Psoas muscle (tissue), 8 donors: Measurements from ENCODE around the gene MCIDAS. TPM values are rescaled to one million over a fixed set of nuclear protein-coding genes. Genes with fewer than 3 reads are reported as not detected.

Source experiments
- ATAC-seq, 4 donors: fragments of 200-7000 bp; cut with Tn5 transposase; one replicate each; pipeline ENCODE4 v1.9.1; 2020; ENCODE audit warnings: moderate library complexity in 3 of 4, mild to moderate bottlenecking in 2 of 4
- DNase-seq, 2 donors: peaks; one replicate each; pipeline ENCODE4 v3.0.0-alpha.2; 2020
- H3K27ac ChIP-seq: fragments of 200-600 bp; one replicate; pipeline ENCODE4 v1.8.0; 2022
- H3K27me3 ChIP-seq, 3 donors: fragments of 200-600 bp in 1 of 3; one replicate each; pipeline versions ENCODE4 v1.6.1 to v1.8.0; 2013 to 2022; ENCODE audit warnings: low read length in 2 of 3, mild to moderate bottlenecking in 2 of 3, moderate library complexity in 1 of 3; ENCODE audit not compliant: insufficient read depth in 3 of 3
- H3K36me3 ChIP-seq, 2 donors: fragments of 200-600 bp in 1 of 2; one replicate each; pipeline versions ENCODE4 v1.6.1 to v1.8.0; 2013 to 2022; ENCODE audit warnings: low read depth in 1 of 2, mild to moderate bottlenecking in 1 of 2, moderate library complexity in 1 of 2; ENCODE audit not compliant: insufficient read depth in 1 of 2
- H3K4me1 ChIP-seq: fragments of 200-600 bp; one replicate; pipeline ENCODE4 v1.8.0; 2022
- H3K4me3 ChIP-seq: fragments of 200-600 bp; one replicate; pipeline ENCODE4 v1.8.0; 2022; ENCODE audit warnings: mild to moderate bottlenecking
- H3K9me3 ChIP-seq: fragments of 200-600 bp; one replicate; pipeline ENCODE4 v1.8.0; 2022
- CTCF ChIP-seq: fragments of 200-600 bp; IDR thresholded peaks from one replicate; pipeline ENCODE4 v1.8.0; 2022; ENCODE audit warnings: antibody characterized with exemption
- WGBS, 3 donors: extraction: QIAGEN DNeasy Blood & Tissue Kit; methylation state at CpG; one replicate each; pipeline versions ENCODE4 v1.1.6 to v1.1.7; 2013; 5-methylcytosine and 5-hydroxymethylcytosine counted together
- intact Hi-C, 2 donors: fragments of 100-400 bp; cut with DNase I; formaldehyde crosslinking; loops; one replicate each; pipeline versions ENCODE4 v1.11.0 to v1.14.2; 2022
- polyA plus RNA-seq, 3 donors: library from polyadenylated mRNA; stranded (reverse); fragments of 200-250 nt; gene quantifications; one replicate each; pipeline ENCODE4 v1.2.3, GENCODE V29; 2013
- total RNA-seq, 4 donors: library from RNA; stranded (reverse); fragmentation: NEBNext Ultra II Directional in 2 of 4; extraction: Animal tissue kit (Norgen Biotek cat#: 25700) in 2 of 4; gene quantifications; one replicate each; pipeline versions ENCODE4 v1.2.1 to v1.2.4, GENCODE V29; 2021 to 2023
- donor health status: healthy with polysubstance abuse.
- donor health status: DM: no; HTN: no; CAD: no; lungs with moderate emphysema.
- donor health status: Bipolar disorder and iron deficiency.
- donor health status: healthy.
- donor health status: DM: yes; HTN: yes; CAD: no.
- donor health status: DM: no; HTN: no; CAD: no.
- donor health status: DM: no; HTN: no; CAD: no.
- donor health status: DM: yes; HTN: yes; CAD: no.

MCIDAS gene
- total and polyA plus RNA-seq, 7 donors, result not detected

- H3K4me3 ChIP-seq, result peak overlapping the region; percentile 68
- ATAC-seq, result no peak
- DNase-seq, result no peak
- no peak for TF ChIP-seq CTCF
- peaks cover 5 to 55% (median 14%) of the 10 kb centered on the region in 3 donors for H3K27me3 ChIP-seq
- no peak overlapping the region for H3K27ac ChIP-seq
- H3K9me3 ChIP-seq, result no peaks in the 10 kb centered on the region
- 19 to 22% (median 19%) methylated on average over 8 of the region's 8 CpGs for WGBS, 3 donors
- H3K36me3 ChIP-seq, result no peaks in the 10 kb centered on the region
- H3K4me1 ChIP-seq, result peaks cover 12% of the 10 kb centered on the region
- intact Hi-C loops, result loop anchor here (5.0 to 10.0 kb wide), 2 partner anchors 61 to 524 kb away; partner anchors contain the start of gene CCNO (in 1 of the 2)
Observed at GRCh38 chr5:55173687-55174230, 53.4 kb downstream of the MCIDAS start.

GRCh38 chr5:55172937-55173686 lies 54.0 kb downstream of the MCIDAS start, which contains the start of gene CDC20B:
Gene CDC20B (minus strand): TSS chr5:55173177. CDS start chr5:55173000, 177 bp downstream.
- intact Hi-C loops, result loop anchor here (5.0 to 10.0 kb wide), 2 partner anchors 62 to 524 kb away; partner anchors contain the start of gene CCNO (in 1 of the 2)
- WGBS, 3 donors, result 1% methylated on average over 66 to 69 of the region's 69 CpGs
- DNase-seq (peak; percentile 75 to 78), ATAC-seq (peak; percentile 89 to 93 (median 92))
- Histone ChIP-seq H3K4me1 (peaks cover 12% of the 10 kb centered on the region), H3K9me3 (no peaks in the 10 kb centered on the region), H3K27me3 (peaks cover 0 to 49% (median 14%) of the 10 kb centered on the region in 3 donors), H3K4me3 (peak within 1 kb of the TSS; percentile 68), H3K27ac (no peak within 1 kb of the TSS), H3K36me3 (no peaks in the 10 kb centered on the region)
- no peak for TF ChIP-seq CTCF

- Histone ChIP-seq H3K27me3 (peaks cover 0 to 45% (median 12%) of the 10 kb centered on the region in 3 donors), H3K36me3 (no peaks in the 10 kb centered on the region), H3K4me3 (peak overlapping the region; percentile 68), H3K27ac (no peak overlapping the region), H3K4me1 (peaks cover 12% of the 10 kb centered on the region), H3K9me3 (no peaks in the 10 kb centered on the region)
- DNase-seq, result no peak
- ATAC-seq, result peak; percentile 76 to 91 (median 82)
- intact Hi-C loops, result loop anchor here (5.0 to 10.0 kb wide), 2 partner anchors 63 to 525 kb away; partner anchors contain the start of gene CCNO (in 1 of the 2)
- peak; percentile 82 for TF ChIP-seq CTCF
- 6 to 8% (median 7%) methylated on average over 15 of the region's 15 CpGs for WGBS, 3 donors
Observed at GRCh38 chr5:55172051-55172899, 54.8 kb downstream of the MCIDAS start.

GRCh38 chr5:55171471-55171870 lies 55.6 kb downstream of the MCIDAS start:
- Histone ChIP-seq H3K4me3 (no peak overlapping the region), H3K4me1 (peaks cover 12% of the 10 kb centered on the region), H3K27ac (no peak overlapping the region), H3K27me3 (peaks cover 0 to 37% (median 10%) of the 10 kb centered on the region in 3 donors), H3K36me3 (no peaks in the 10 kb centered on the region), H3K9me3 (no peaks in the 10 kb centered on the region)
- WGBS, 3 donors, result 32 to 41% (median 34%) methylated on average over 2 of the region's 2 CpGs
- no peak for TF ChIP-seq CTCF
- DNase-seq (no peak), ATAC-seq (no peak)
- intact Hi-C loops, result loop anchor here (5.0 to 10.0 kb wide), 2 partner anchors 63 to 526 kb away; partner anchors contain the start of gene CCNO (in 1 of the 2)

Other genes starting within 250 kb of the MCIDAS start
- under 1 TPM in 1 of 4 donors, not detected in 3; 0.13 TPM for gene ESM1, start 241.7 kb downstream of the MCIDAS start, total RNA-seq
- under 1 TPM; 0.01 to 0.13 (median 0.06) TPM for gene ESM1, start 241.7 kb downstream of the MCIDAS start, polyA plus RNA-seq
- under 1 TPM in 2 of 4 donors, not detected in 2; 0.14 to 0.49 TPM for gene GZMK, start 203.1 kb downstream of the MCIDAS start, total RNA-seq
- under 1 TPM; 0.09 to 0.18 (median 0.14) TPM for gene GZMK, start 203.1 kb downstream of the MCIDAS start, polyA plus RNA-seq
- gene GZMA, start 124.7 kb downstream of the MCIDAS start, total RNA-seq, result 1 to 10 TPM in 1 of 4 donors, under 1 TPM in 3; 0.43 to 1.4 (median 0.54) TPM
- gene GZMA, start 124.7 kb downstream of the MCIDAS start, polyA plus RNA-seq, result under 1 TPM; 0.08 to 0.44 (median 0.16) TPM
- gene GPX8, start 67.1 kb downstream of the MCIDAS start, total RNA-seq, result 1 to 10 TPM; 1.9 to 4.2 (median 3.2) TPM
- 1 to 10 TPM; 1.6 to 2.4 (median 2.3) TPM for gene GPX8, start 67.1 kb downstream of the MCIDAS start, polyA plus RNA-seq
- not detected for gene CDC20B, start 54.1 kb downstream of the MCIDAS start, total RNA-seq
- gene CDC20B, start 54.1 kb downstream of the MCIDAS start, polyA plus RNA-seq, result not detected
- not detected for gene CCNO, start 6.3 kb upstream of the MCIDAS start, total RNA-seq
- not detected for gene CCNO, start 6.3 kb upstream of the MCIDAS start, polyA plus RNA-seq
- gene DHX29, start 80.4 kb upstream of the MCIDAS start, total RNA-seq, result 10 to 100 TPM; 25.6 to 38.5 (median 33.3) TPM
- 10 to 100 TPM; 16.1 to 47.7 (median 28.6) TPM for gene DHX29, start 80.4 kb upstream of the MCIDAS start, polyA plus RNA-seq
- 10 to 100 TPM; 59.5 to 79.4 (median 75.4) TPM for gene MTREX, start 80.7 kb upstream of the MCIDAS start, total RNA-seq
- 10 to 100 TPM; 26.7 to 42.8 (median 35.1) TPM for gene MTREX, start 80.7 kb upstream of the MCIDAS start, polyA plus RNA-seq